GM19035 (cell line): ENCODE measurements around the gene MRI1.
"Not testable (repeated sequence)": the region's sequence is repeated elsewhere in the genome, so short reads cannot be mapped to it uniquely, and the experiment has no call there.

Experiments
- ATAC-seq: cut with Tn5 transposase; IDR thresholded peaks from one replicate; pipeline ENCODE4 v1.9.1; 2021; ENCODE audit not compliant: unreplicated experiment

Gene MRI1

DNA sequence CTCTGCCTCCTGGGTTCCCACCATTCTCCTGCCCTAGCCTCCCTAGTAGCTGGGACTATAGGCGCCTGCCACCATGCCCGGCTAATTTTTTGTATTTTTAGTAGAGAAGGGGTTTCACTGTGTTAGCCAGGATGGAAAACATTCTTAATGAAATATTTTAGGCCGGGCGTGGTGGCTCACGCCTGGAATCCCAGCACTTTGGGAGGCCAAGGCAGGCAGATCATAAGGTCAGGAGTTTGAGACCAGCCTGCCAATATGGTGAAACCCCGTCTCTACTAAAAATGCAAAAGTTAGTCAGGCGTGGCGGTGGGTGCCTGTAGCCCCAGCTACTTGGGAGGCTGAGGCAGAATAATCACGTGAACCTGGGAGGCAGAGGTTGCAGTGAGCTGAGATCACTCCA is 29.0 kb downstream of the MRI1 start:
- not testable (repeated sequence) for ATAC-seq

DNA sequence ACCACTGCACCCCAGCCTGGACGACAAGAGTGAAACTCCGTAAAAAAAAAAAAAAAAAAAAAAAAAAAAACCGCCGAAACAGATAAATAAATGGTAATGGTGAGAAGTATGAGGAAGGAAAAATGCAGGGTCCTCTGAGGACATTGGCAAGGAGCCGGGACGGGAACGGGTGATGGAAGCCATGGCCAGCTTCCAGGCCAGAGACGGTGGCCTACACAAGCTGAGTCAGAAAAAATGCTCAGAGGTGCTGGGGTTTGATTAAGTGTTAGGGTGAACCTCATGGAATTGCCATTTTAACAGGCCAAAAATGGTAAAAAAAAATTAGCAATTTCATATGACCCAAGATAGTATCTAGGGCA is 30.1 kb downstream of the MRI1 start:
- ATAC-seq, result no peak

DNA sequence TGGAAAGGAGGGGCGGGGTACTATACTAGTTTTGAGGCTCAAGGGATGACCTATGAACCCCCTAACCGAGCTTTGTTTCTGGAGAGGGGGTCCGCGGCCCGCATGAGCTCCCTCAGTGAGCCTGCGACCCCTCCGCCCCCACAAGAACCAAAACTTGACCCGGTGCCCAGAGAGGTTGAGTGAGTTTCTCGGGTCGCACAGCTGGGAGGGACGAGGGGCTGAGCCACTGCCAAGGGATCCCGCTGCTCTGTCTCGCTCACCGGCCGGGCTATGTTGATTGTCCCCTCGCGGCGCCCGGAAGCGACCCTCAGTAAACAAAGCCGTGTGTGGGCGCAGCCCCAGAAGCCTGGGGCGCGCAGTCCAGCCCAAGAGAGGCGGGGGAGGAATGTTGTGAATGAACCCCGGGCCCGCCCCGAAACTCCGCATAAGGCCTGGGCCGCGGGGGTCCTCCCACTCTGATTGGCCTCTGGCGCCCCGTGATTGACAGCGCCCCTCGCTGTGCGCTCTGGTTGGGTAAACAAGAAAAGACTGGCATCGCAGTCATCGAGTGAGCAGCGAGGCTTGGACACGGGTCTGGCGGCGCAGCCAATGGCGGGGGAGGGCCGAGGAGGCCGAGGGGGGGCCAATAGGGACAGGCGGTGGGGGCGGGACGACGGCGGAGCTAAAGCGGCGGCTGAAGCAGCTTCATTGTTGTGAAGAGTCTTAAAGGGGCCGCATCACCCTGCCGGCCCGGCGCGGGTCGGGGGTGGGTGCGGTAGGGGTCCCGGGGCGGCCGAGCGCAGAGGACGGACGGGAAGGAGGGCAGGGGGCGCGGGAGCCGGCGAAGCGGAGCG is 30.7 kb downstream of the MRI1 start, which contains the start of gene ZSWIM4:
ZSWIM4 (plus strand) TSS at position 687 of the 833 bp plus-strand sequence. CDS start 206 bp downstream, outside the sequence.
- ATAC-seq, result peak; percentile 92

DNA sequence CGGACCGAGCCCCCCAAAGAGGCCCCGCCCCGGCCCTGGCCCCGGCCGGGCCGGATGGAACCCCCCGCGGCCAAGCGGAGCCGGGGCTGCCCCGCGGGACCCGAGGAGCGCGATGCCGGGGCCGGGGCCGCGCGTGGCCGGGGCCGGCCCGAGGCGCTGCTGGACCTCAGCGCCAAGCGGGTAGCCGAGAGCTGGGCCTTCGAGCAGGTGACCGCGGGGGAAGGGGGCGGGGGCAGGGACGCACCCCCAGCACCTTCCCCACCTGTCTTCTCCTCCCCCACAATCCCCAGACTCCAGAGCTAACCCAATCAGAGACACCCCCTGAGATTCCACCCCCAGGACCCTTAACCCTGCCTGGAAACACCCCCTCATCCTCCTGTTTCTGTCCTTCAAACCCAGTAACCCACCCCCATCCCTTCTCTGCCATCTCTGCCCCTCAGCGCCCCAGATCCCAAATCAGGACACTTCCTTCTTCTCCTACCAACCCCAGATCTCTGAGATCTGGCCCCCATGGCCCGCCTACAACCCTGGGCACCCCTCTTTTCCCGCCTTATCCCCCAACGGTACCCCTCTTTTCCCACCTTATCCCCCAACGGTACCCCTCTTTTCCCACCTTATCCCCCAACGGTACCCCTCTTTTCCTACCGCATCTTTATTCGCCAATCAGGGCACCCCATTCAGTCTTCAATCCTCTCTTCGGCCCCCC is 31.4 kb downstream of the MRI1 start:
- peak; percentile 44 for ATAC-seq

DNA sequence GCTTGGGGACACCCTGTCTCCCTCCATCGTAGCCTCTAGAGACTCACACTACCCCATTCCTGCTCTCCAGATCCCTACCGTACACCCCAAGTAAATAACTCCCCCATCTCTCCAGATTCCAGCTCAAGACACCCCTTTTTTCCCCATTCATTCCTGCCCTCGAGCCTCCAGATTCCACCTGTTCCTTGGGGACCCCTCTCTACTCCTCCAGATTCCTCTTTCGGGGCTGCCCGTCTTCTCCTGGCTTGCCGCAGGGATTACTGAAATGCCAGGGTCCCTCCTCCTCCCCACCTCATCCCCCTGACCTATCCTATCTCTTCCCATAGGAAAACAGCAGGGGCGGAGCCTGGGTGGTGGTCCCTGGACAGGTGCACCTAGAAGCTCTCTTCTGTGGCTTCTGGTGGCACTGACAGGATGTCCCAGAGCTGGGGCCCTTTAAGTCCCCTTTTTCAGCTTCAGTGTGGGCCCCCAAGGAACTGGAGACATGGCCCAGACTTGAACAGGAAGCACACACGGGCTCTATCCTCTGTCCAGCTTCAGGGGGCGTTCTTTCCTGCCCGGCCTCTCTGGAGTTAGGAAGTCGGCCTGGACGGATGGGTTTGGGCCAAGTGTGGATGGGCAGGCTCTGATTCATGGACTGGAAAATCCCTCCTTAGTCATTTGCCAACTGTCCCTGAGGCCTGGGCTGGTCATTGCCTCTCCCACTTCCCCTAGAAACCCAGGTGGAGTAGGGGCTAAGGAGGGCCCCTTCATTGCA is 32.2 kb downstream of the MRI1 start:
- ATAC-seq, result no peak

DNA sequence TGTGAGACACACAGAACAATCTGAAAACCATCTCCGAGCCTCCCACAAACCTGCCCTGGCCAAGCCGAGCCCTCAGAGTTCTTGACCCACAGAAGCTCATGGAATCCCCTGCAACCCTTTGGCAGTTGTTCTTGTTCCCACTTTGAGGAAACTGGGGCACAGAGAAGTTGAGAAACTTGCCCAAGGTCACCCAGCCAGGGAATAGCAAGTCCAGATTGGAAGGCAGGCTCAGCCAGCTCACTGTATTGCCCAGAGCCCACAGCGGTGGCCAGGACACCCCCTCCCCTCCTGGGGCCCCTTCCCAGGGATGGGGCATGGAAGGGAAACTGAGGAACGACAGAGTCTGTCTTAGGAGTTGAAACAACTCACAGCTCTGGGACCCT is 32.7 kb downstream of the MRI1 start:
- no peak for ATAC-seq

DNA sequence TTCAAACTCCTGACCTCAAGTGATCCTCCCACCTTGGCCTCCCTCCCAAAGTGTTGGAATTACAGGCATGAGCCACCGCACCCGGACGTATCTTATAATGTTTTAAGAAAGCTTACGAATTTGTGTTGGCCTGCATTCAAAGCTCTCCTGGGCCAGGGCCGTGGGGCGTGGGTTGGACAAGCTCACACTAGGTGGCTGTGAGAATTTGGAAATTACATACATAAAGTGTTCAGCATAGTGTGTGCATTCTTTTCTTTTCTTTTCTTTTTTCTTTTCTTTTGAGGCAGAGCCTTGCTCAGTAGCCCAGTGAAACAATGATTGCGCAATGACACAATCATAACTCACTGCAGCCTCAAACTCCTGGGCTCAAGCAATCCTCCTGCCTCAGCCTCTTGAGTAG is 33.5 kb downstream of the MRI1 start:
- no peak for ATAC-seq

DNA sequence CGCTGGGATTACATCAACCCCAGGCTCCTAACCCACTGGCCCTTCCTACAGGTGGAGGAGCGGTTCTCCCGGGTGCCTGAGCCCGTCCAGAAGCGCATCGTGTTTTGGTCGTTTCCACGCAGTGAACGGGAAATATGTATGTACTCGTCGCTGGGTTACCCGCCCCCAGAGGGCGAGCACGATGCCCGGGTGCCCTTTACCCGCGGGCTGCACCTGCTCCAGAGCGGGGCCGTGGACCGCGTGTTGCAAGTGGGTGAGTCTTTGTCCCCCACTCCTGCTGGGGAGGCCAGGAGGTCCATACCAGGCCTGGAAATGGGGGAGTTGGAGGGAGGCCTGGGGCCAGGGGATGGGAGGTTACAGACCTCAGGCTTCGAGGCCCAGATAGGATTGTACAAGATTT is 35.3 kb downstream of the MRI1 start:
- ATAC-seq, result no peak

DNA sequence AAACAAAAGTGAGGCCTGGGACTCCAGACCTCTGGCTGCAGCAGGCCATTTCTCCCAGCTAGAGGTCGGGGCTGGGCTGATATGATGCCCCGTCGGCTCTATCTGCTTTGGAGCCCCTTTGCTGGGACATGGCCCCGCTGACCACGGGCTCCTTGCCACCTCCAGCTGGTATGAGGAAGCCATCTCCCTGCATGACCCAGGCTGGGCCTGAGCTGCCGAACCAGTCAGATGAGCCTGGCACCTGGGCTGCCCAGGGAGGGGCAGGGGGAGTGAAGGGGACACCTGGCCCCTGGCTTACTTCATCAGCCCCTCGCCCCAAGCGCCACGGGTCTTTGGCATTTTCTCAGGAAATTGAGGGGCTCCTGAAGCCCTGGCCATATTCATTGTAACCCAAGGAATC is 38.7 kb downstream of the MRI1 start:
- no peak for ATAC-seq

DNA sequence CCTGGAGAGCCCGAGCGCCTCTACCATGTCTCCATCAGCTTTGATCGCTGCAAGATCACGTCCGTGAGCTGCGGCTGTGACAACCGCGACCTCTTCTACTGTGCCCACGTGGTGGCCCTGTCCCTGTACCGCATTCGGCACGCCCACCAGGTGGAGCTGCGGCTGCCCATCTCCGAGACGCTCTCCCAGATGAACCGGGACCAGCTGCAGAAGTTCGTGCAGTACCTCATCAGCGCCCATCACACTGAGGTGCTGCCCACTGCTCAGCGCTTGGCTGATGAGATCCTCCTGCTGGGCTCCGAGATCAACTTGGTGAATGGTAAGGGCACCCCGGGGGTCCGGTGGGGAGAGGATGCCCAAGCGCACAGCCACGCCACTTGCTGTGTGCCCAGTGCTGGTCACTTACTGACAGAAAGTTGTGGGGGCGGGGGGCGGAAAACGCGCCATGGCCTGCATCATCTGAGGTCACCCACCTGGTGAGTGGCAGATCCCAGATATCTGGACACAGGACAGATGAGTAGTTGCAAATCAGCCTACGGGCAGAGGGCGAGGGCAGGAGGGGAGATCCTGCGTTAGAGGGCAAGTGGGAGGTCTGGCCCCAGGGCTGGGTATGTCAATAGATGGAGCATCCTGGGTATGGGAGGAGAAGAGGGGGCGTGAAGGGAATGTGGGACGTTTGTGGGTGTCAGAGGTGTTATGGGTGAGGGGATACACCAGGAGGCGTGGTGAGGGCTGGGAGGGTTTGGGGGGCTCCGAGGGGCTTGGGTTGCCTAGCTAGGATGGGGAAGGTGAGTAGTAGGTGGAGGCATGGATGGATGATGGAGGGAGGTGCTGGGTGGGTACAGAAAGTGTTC is 40.7 kb downstream of the MRI1 start:
- ATAC-seq, result no peak

DNA sequence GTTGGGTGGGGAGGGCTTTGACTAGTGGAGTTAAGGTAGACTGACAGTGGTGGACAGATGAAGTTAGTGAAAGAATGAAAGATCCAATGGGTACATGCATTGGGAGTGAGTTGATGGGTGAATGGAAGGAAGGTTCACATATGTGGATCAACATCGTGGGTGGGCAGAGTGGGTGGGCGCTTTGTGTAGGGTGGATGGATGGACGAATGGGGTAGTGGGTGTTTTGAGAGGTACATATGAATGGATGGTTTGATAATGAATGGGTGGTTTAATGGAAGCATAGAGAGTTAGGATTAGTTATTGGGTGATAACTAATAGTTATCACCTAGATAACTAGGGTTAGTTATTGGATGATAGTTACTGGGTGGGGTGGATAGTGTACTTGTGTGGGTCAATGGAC is 42.4 kb downstream of the MRI1 start:
- ATAC-seq, result no peak

DNA sequence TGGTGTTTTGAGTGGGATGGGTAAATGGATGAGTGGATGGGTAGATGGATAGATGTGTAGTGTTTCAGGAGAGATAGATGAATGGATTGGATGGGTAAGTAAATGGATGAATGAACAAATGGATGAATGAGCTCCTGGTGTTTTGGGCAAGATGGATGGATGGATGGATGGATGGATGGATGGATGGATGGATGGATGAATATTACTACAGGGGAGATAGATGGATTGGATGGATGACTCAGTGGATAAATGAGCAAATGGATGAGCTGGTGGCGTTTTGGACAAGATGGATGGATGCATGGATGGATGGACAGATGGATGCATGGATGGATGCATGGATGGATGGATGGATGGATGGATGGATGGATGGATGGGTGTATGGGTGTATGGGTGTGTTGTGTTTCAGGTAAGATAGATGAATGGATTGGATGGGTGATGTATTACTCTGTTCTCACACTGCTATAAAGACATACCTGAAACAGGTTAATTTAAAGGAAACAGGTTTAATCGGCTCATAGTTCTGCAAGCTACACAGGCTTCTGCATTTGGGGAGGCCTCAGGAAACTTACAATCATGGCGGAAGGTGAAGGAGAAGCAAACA is 43.2 kb downstream of the MRI1 start:
- no peak for ATAC-seq

DNA sequence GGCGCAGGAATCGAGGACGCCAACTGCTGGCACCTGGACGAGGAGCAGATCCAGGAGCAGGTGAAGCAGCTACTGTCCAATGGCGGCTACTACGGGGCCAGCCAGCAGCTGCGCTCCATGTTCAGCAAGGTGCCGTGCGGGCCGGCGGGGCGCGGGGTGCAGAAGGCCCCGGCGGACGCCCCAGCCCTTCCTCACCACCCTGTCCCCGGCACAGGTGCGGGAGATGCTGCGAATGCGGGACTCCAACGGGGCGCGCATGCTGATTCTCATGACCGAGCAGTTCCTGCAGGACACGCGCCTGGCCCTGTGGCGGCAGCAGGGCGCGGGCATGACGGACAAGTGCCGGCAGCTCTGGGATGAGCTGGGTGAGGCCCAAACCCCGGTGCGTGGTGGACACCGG is 44.5 kb downstream of the MRI1 start:
- no peak for ATAC-seq

DNA sequence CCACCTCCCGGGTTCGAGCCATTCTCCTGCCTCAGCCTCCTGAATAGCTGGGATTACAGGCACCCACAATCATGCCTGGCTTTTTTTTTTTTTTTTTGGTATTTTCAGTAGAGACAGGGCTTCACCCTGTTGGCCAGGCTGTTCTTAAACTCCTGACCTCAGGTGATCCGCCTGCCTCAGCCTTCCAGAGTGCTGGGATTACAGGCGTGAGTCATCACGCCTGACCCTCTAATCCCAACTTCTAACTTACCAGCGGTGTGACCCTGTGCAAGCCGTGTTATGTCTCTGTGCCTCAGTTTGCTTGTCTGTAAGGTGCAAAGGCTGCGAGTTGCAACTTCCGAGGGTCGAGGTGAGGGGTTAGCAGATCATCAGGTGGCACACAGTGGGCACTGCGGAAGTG is 48.2 kb downstream of the MRI1 start:
- no peak for ATAC-seq

DNA sequence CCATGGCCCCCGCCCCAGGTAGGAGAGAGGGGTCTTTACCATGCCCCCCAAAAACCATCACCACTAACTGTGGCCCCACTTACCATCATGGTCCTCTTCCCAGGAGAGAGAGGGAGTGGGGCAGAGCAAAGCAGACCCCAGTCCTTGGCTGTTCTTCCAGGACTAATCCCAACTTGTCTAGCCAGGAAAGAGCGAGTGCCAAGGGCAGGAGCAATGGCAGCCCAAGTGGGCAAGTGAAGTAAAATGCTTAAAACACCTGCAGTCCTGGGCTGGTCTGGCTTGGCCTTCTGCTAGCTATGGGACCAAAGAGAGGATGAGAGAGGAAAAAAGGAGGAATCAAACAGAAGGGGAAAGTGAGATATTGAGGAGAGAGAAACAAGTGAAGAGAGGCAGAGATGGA is 48.8 kb downstream of the MRI1 start:
- no peak for ATAC-seq

DNA sequence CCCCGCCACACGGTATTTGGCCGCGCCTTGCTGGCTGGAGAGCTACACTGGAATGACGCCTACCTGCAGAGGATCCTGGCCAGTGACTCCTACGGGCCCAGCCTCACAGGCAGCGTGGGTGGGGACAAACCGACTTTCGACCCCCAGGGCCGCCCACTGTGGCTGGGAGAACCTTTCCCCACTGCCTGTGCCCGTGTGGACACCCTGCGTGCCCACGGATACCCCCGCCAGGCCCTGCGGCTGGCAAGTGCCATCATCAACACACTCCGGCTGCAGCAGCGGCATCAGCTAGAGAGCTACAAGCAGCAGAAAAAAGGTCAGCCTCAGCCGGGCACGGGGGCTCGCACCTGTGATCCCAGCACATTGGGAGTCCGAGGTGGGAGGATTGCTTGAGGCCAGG is 50.2 kb downstream of the MRI1 start:
- no peak for ATAC-seq

DNA sequence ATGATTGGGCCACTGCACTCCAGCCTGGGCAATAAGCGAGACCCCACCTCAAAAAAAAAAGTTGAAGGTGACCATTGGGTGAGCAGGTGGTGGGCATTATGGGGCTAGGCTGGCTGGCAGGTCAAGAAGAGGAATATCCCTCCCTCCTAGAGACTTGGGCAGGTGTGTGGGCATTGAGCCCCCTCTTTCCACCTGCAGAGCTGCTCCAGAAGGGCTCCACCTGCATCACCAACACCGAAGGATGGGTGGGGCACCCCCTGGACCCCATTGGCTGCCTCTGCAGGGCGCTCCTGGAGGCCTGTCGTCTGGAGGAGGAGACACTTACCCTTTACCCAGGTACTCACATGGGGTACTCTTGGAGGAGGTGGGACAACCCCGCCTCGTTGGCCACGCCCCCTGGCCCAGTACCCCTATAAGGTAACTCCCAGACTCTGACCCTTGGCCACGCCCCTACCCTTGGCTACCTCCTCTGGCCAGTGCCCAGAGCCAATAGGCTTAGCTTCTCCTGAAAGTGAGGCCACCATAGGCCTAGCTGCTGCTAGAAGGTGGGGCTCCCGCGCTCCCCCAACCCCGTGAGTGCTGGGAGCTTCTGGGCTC is 52.8 kb downstream of the MRI1 start:
- ATAC-seq, result no peak

DNA sequence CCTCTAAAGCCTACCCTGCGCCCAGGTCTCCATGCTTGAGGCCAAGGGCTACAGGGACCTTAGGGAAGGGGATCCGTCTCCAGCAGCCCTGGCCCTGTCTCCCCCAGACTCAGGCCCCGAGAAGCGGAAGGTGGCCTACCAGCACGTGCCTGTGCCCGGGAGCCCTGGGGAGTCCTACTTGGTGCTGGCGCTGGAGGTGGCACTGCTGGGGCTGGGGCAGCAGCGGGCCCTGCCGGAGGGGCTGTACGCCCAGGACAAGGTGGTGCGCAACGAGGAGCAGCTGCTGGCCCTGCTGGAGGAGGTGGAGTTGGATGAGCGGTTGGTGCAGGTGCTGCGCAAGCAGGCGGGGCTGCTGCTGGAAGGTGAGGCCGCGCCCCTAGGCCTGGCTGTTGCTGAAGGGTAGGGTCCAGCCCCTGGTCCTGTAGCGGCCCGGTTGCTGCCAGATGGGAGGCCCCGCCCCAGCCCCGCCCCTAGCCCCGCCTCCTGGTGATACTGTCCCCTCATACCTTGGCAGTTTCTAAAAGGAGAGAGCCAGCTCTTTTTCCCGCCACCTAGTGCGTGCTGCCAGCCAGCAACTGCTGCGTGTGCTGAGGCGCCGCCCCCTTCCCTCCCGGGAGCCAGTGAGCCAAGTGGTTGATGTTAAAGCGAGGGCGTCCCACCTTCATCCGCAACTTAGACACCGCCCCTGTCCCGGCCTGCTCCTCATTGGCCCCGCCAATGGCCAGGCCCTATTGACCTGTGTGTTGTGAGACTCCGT is 53.5 kb downstream of the MRI1 start:
- peak; percentile 61 for ATAC-seq

DNA sequence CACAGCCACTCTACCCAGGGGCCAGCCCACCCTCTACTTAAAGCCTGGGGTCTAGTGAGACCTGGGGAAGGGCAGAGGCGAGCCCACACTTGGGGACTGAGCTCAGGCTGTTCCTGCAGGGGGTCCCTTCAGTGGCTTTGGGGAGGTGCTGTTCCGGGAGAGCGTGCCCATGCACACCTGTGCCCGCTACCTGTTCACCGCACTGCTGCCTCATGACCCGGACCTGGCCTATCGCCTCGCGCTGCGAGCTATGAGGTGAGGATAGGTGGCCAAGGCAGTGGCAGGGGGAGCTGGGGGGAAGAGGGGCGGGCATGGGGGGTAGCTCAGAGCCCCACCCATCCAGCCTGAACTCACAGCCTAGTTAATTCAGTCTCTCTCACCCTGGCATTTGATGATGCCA is 54.9 kb downstream of the MRI1 start:
- ATAC-seq, result no peak
